OCI-LY3 (cell line): ENCODE measurements around the gene MAGEA6.
"Not testable (repeated sequence)": the region's sequence is repeated elsewhere in the genome, so short reads cannot be mapped to it uniquely, and the experiment has no call there.

Experiments
- CTCF ChIP-seq: fragments of 200-600, 300-600 bp; sonication (generic); IDR thresholded peaks from 2 replicates; pipeline ENCODE4 v1.5.1; 2014; ENCODE audit warnings: antibody characterized with exemption, low read length, low read depth
- EZH2phosphoT487 ChIP-seq: fragments of 200-600 bp; shearing (Covaris generic); IDR thresholded peaks from 2 replicates; pipeline ENCODE4 v1.6.1; 2018; ENCODE audit warnings: antibody characterized with exemption, mixed run types, low read depth

GRCh38 chrX:152769549-152770289 lies at the start of gene MAGEA6:
- TF ChIP-seq CTCF, EZH2phosphoT487: not testable (repeated sequence)
